OCI-LY7 (cell line): ENCODE measurements around the gene CALR.

Source experiments
- CTCF ChIP-seq: fragments of 200-600 bp; sonication (generic); conservative IDR thresholded peaks from 2 replicates; pipeline ENCODE4 v1.5.1; 2014; ENCODE audit warnings: mild to moderate bottlenecking, antibody characterized with exemption, low read length, moderate library complexity, mixed read lengths
- EZH2phosphoT487 ChIP-seq: fragments of 200-600 bp; sonication (generic); IDR thresholded peaks from 2 replicates; pipeline ENCODE4 v1.6.1; 2018; ENCODE audit warnings: low read depth, borderline replicate concordance, mild to moderate bottlenecking, mixed run types, antibody characterized with exemption, low read length, moderate library complexity, mixed read lengths

GRCh38 chr19:12948612-12949362, 10.4 kb downstream of the CALR start:
- TF ChIP-seq CTCF = no peak
- no peak for TF ChIP-seq EZH2phosphoT487
